ENCODE results near the gene MTRF1.

DNA sequence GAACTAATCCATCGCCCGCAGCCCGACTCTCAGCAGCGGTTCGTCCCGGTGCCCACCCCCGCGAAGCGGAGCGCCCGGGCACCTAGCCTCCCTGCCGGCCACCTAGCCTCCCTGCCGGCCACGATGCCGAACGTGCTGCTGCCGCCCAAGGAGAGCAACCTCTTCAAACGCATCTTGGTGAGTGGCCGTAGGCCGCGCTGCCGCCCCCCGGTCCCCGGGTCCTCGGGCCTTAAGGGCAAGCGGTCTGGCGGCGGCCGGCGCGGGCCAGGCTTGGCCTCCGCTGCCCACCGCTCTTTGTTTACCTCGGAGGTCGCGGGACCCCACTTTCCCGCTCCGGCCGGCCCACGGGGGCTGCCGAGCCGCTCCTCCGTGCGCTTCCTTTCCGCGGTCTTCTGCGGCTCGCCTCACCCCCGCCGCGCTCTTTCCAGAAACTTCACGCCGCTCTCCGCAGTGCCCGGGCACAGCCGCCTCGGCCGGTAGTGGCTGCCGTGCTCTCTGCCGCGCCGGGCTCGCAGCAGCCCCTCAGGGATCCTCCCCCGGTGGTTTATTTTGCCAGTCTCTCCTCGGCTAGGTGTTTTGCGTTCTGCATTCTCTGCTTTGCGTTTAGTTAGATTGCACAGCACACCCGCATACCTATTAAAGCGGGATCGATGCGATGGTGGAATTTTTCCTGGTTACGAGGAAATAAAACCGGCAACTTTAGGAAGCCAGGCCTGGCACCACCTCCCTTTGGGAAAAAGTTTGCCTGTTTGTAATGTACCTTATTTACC, 48.2 kb upstream of the MTRF1 start:
- TF ChIP-seq, protein P1, sequence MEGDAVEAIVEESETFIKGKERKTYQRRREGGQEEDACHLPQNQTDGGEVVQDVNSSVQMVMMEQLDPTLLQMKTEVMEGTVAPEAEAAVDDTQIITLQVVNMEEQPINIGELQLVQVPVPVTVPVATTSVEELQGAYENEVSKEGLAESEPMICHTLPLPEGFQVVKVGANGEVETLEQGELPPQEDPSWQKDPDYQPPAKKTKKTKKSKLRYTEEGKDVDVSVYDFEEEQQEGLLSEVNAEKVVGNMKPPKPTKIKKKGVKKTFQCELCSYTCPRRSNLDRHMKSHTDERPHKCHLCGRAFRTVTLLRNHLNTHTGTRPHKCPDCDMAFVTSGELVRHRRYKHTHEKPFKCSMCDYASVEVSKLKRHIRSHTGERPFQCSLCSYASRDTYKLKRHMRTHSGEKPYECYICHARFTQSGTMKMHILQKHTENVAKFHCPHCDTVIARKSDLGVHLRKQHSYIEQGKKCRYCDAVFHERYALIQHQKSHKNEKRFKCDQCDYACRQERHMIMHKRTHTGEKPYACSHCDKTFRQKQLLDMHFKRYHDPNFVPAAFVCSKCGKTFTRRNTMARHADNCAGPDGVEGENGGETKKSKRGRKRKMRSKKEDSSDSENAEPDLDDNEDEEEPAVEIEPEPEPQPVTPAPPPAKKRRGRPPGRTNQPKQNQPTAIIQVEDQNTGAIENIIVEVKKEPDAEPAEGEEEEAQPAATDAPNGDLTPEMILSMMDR (IDR thresholded peaks at IDR 0.05; ENCODE audit: low read length) = no peak
- no peak for TF ChIP-seq EZH2 (IDR thresholded peaks at IDR 0.05; ENCODE audit: borderline replicate concordance, low read length)

All from OCI-LY1 (cell line).